HG03196 (cell line): ENCODE data around the gene ST7L.
"Not testable (repeated sequence)": the region's sequence is repeated elsewhere in the genome, so short reads cannot be mapped to it uniquely, and the experiment has no call there.

Experiments
- ATAC-seq: cut with Tn5 transposase; IDR thresholded peaks from one replicate; pipeline ENCODE4 v1.9.1; 2021; ENCODE audit not compliant: unreplicated experiment

ST7L gene

GRCh38 chr1:112618721-112619517 lies at the start of gene ST7L:
Gene ST7L, minus strand, starts transcription at chr1:112619141. Its CDS starts 28 bp downstream, at chr1:112619113.
- ATAC-seq = no peak

DNA sequence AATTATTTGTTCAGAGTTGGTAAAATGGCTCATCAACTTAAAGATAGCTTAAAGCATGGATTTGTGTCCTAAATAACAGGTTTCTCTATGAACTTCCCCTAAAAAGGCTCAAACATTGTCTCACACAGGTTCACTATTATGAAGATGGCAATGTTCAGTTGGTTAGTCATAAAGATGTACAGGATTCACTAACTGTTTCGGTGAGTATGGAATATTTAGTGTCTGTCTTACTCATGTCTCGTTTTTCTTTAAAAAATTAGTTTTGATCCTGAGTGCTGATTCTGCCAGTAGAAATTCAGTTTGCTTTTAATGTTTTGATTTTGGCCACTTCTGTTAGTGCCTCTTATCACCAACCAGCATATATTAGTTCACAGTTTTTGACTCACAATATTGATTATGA lies 48.0 kb upstream of the ST7L start:
- no peak for ATAC-seq

GRCh38 chr1:112665857-112666256 lies 46.9 kb upstream of the ST7L start:
- ATAC-seq = no peak

DNA sequence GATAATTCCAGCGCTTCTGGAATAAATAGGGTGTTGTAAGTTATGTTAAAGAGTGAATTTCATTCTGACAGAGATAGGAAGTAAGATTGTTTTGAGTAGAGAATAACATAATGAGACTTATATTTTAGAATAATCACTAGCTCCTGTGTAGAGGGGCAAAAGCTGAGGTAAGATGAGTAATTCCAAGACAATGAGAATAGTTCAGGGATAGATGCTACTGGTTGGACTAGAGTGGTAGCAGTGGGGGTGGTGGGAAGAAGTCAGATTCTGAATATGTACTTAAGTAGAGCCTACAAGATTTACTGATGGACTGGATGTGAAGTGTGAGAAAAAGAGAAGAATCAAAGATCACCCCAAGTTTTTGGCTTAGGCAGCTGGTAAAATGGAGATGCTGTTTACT lies 32.3 kb upstream of the ST7L start:
- no peak for ATAC-seq

- no peak for ATAC-seq
These were observed 27.3 kb upstream of the ST7L start for GRCh38 chr1:112646225-112646624.

- ATAC-seq = no peak
These were observed 24.1 kb upstream of the ST7L start for GRCh38 chr1:112643080-112643479.

DNA sequence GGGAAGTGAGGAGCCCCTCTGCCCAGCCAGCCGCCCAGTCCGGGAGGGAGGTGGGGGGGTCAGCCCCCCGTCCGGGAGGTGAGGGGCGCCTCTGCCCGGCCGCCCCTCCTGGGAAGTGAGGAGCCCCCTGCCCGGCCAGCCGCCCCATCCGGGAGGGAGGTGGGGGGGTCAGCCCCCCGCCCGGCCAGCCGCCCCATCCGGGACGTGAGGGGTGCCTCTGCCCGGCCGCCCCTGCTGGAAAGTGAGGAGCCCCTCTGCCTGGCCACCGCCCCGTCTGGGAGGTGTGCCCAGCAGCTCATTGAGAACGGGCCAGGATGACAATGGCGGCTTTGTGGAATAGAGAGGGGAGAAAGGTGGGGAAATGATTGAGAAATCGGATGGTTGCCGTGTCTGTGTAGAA lies 21.5 kb upstream of the ST7L start:
- ATAC-seq = not testable (repeated sequence)

DNA sequence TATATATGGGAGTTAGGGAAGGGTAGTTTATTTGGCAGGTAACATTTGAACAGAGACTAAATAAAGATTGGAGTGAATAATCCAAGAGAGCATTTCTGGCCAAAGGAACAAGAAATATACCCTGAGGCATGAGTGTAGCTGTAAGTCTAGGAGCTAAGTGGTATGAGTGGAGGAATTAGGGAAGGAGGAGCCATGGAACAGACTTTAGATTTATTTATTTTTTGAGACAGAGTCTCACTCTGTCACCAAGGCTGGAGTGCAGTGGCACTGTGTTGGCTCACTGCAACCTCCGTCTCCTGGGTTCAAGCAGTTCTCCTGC lies 19.1 kb upstream of the ST7L start:
- no peak for ATAC-seq

- no peak for ATAC-seq
These were observed 18.5 kb upstream of the ST7L start for GRCh38 chr1:112637254-112638109.

DNA sequence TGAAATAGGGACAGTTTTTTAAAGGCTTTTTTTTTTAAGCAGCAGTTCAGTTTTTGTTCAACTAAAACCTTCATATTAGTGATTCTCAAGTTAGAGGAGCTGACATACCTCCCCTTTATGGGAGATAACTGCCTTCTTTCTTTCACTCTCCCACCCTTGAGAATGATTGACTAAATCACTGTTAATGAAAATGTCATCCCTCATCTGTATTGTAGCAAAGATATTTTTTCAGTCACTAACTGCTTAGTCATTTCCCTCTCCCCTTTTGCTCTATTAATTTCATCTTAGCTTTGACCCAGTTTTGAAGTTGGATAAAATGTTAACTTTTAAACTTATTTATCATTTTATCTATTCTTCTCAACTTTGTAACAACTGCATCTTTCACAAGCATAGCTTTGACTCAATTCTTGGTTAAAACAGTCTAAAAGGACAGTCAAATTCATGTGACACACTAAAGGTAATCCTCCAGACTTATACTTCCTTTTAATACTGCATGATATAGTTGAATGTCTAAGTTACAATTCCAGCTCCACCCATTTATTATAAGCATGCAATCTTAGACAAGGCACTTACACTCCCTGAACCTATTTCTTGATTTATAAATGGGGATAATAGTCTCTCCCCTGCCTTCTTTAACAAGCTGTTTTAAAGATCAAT lies 17.8 kb upstream of the ST7L start:
- no peak for ATAC-seq

DNA sequence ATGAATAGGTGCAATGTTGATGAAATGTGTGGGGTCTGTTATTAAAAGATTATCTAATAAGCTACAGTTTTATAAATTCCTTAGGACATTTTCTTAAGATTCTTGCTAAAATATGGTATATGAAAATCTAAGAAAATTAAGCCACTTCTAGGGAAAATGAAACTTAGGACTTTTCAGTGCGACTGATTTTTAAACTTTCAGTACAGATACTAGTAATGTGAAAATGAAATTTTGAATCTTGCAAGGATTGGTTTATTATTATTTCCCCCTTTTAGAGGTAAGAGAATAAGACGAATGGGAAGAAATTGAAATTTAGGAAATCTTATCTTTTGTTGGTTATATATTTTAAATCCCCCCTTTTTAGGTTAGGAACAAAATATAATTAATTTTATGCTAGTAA lies 17.1 kb upstream of the ST7L start:
- no peak for ATAC-seq

- no peak for ATAC-seq
These were observed 15.4 kb upstream of the ST7L start for GRCh38 chr1:112634367-112634766.

GRCh38 chr1:112633628-112634027 lies 14.7 kb upstream of the ST7L start:
- no peak for ATAC-seq

- ATAC-seq = no peak
These were observed 10.3 kb upstream of the ST7L start for GRCh38 chr1:112629256-112629655.

GRCh38 chr1:112628516-112628915 lies 9.6 kb upstream of the ST7L start:
- no peak for ATAC-seq

- no peak for ATAC-seq
These were observed 7.9 kb upstream of the ST7L start for GRCh38 chr1:112626887-112627286.

DNA sequence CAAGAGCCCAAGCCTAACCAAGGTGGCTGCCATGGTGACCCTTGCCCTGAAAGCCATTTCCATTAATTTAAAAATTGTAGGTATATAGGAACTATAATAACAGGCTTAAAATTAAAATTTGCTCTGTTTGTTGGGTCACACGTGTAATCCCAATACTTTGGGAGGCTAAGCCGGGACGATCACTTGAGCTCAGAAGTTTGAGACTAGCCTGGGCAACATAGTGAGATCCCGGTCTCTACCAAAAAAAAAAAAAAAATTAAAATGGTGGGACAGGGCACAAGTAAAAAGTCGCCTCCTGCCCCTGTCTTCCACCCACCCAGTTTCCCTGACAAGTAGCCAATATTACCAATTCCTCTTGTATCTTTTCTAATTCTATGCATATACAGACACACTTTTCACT lies 7.3 kb upstream of the ST7L start:
- no peak for ATAC-seq

DNA sequence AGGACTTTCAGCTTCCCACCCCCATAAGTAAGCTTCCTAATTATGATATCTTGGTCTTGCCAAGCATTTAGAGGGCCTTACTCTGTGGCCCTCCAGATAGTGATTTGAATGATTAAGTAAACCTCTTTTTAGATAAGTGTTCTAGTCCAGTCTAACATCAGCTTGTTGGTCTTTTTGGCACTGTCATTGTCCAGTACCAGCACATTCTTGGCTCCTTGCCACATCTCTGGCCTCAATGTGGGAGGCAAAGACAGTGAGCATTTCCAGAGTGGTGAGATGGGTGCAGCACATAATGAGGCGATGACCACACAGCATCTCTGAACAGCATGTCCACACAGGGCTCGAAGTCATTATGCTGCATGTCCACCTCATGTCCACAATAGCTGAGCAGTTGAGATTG lies 6.8 kb upstream of the ST7L start:
- ATAC-seq = no peak

GRCh38 chr1:112624493-112624892 lies 5.6 kb upstream of the ST7L start:
- ATAC-seq = not testable (repeated sequence)

GRCh38 chr1:112620377-112620695 lies 1.4 kb upstream of the ST7L start:
- no peak for ATAC-seq

- peak; percentile 81 for ATAC-seq
These were observed 806 bp upstream of the ST7L start, which contains the start of gene CAPZA1 for GRCh38 chr1:112619518-112620376. Gene CAPZA1, plus strand, starts transcription at chr1:112619832. Its CDS starts 13 bp downstream, at chr1:112619845.
